ENCODE data around the gene JAZF1. TPM values are rescaled to one million over a fixed set of nuclear protein-coding genes. Genes with fewer than 3 reads are reported as not detected.

JAZF1 gene
- total and polyA plus RNA-seq, 3 donors from 2014 or later: 38.5 to 51.0 (median 46.4) TPM

DNA sequence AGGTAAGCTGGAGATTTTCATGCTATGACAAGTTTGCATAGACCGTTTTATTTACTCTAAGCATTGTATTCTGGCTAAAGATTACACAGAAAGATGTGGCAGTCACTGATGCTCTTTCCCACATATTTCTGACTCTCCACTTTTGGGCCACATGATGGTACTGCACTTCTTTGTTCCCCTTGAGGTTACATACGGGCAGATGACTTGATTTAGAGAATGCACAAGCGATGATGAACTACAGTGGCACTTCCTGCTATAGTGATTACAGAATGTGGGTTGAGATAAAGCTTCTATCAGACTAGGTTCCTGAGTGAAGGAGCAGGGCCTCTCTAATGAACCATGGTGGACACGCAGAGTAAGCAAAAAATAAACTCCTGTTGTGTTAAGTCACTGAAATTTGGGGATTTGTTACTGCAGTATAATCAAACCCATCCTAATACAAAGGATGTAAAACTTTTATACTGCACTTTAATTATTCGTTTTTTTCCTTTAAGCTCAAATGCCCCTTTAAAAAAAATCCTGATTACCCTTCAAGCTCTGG lies 262.8 kb downstream of the JAZF1 start:
- TF ChIP-seq POLR2A (IDR thresholded peaks at IDR 0.05): no peak
- TF ChIP-seq, protein P1, sequence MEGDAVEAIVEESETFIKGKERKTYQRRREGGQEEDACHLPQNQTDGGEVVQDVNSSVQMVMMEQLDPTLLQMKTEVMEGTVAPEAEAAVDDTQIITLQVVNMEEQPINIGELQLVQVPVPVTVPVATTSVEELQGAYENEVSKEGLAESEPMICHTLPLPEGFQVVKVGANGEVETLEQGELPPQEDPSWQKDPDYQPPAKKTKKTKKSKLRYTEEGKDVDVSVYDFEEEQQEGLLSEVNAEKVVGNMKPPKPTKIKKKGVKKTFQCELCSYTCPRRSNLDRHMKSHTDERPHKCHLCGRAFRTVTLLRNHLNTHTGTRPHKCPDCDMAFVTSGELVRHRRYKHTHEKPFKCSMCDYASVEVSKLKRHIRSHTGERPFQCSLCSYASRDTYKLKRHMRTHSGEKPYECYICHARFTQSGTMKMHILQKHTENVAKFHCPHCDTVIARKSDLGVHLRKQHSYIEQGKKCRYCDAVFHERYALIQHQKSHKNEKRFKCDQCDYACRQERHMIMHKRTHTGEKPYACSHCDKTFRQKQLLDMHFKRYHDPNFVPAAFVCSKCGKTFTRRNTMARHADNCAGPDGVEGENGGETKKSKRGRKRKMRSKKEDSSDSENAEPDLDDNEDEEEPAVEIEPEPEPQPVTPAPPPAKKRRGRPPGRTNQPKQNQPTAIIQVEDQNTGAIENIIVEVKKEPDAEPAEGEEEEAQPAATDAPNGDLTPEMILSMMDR (IDR thresholded peaks at IDR 0.05): no peak
- intact Hi-C loops (cut with DNase I; ENCODE audit: low total_unique reads): no loop called here
- H3K9me3 ChIP-seq: no peaks in the 10 kb centered on the region
- H3K27ac ChIP-seq: no peak overlapping the region
- no peaks in the 10 kb centered on the region for H3K4me1 ChIP-seq
- H3K27me3 ChIP-seq: no peaks in the 10 kb centered on the region
- DNase-seq: no peak
- no peak overlapping the region for H3K4me3 ChIP-seq
- 89% methylated on average over 5 of the region's 5 CpGs for WGBS, 2 donors
- H3K36me3 ChIP-seq (ENCODE audit: low read depth, missing control alignments): no peaks in the 10 kb centered on the region

DNA sequence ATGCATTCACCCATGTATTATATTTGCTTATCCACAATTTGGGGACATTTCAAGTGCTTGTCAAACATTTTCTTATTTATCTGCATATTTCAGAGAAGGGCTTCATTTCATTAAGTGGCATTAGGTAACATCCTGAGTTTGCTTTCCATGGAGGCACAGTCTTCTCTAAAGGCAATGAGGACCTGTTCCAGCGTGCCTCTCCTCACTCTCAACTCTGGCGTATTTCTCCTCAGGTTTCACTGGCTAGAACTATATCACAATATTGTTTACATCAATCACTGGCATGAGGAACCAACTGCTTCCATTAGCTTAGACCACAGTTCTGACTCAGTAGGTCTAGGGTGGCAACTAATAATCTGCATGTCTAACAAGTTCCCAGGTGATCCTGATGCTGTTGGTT lies 263.5 kb downstream of the JAZF1 start:
- H3K4me3 ChIP-seq: no peak overlapping the region
- no peaks in the 10 kb centered on the region for H3K9me3 ChIP-seq
- no peaks in the 10 kb centered on the region for H3K4me1 ChIP-seq
- no peak for TF ChIP-seq POLR2A (IDR thresholded peaks at IDR 0.05)
- TF ChIP-seq, protein P1 (IDR thresholded peaks at IDR 0.05): no peak
- H3K27ac ChIP-seq: no peak overlapping the region
- WGBS, 2 donors: 93 to 96% methylated on average over 2 of the region's 2 CpGs
- intact Hi-C loops (cut with DNase I; ENCODE audit: low total_unique reads): no loop called here
- H3K27me3 ChIP-seq: no peaks in the 10 kb centered on the region
- H3K36me3 ChIP-seq (ENCODE audit: low read depth, missing control alignments): no peaks in the 10 kb centered on the region
- DNase-seq: no peak

DNA sequence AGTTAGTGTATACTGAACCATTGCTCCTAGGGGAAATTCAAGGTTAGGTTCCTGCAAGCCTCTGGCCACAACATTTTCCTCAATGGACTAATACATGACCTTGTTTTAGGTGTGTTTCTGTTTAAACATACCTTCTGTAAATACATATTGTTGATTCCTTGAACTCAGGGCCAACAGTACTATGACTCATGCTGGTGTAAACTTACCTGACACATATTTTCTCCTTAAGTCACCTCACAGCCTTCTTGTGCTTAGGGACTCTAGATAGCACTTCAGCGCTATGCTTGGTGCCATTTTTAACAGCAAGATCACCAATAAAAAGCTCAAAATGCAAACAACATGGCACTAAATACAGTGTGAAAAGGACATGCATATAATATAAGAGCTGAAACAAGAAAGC lies 264.2 kb downstream of the JAZF1 start:
- WGBS, 2 donors: 95 to 97% methylated on average over 1 of the region's 1 CpG
- Histone ChIP-seq H3K9me3 (no peaks in the 10 kb centered on the region), H3K27me3 (no peaks in the 10 kb centered on the region), H3K4me3 (no peak overlapping the region), H3K27ac (no peak overlapping the region), H3K36me3 (ENCODE audit: low read depth, missing control alignments) (no peaks in the 10 kb centered on the region), H3K4me1 (no peaks in the 10 kb centered on the region)
- DNase-seq: no peak
- TF ChIP-seq, protein P1 (IDR thresholded peaks at IDR 0.05): no peak
- no peak for TF ChIP-seq POLR2A (IDR thresholded peaks at IDR 0.05)
- intact Hi-C loops (cut with DNase I; ENCODE audit: low total_unique reads): no loop called here

DNA sequence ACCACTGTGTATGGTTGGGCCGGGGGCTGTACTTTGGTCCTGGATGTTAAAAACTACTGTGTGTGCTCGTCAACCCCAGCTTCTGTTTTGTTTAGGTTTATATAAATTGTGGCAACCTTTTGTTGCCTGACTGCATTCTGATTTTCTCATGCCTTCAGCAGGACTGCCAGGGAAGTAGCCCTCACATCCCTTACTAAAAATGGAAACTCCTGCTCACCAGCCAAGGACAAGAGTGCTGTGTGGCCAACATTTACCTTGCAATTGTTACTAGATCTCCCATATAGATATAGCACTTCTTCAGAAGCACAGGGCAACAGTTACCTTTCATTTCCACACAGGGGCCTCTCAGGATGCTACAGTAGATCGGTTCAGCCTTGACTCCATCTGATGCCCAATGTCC lies 266.2 kb downstream of the JAZF1 start:
- DNase-seq: no peak
- intact Hi-C loops (cut with DNase I; ENCODE audit: low total_unique reads): no loop called here
- TF ChIP-seq, protein P1 (IDR thresholded peaks at IDR 0.05): no peak
- no peak for TF ChIP-seq POLR2A (IDR thresholded peaks at IDR 0.05)
- Histone ChIP-seq H3K27me3 (no peaks in the 10 kb centered on the region), H3K9me3 (no peaks in the 10 kb centered on the region), H3K4me3 (no peak overlapping the region), H3K4me1 (no peaks in the 10 kb centered on the region), H3K36me3 (ENCODE audit: low read depth, missing control alignments) (no peaks in the 10 kb centered on the region), H3K27ac (no peak overlapping the region)
- 87 to 94% methylated on average over 3 of the region's 3 CpGs for WGBS, 2 donors

DNA sequence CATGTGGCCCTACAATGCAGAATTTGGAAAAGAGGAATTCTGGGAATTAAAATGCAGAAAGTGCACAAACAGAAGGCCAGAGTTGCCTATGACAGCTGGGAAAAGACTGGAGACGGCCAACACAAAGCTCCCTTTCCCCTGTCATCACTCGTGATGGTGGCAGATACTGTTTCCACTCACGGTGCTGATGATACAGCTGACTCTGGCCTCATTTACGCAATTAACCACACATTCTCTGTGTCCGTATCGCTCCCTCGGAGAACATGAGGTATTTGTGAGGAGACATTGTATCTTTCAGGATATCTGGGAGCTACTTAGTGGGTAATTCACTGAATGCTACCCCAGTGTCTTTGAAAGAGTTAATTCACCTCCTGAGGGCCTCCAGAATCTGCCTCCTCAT lies 267.8 kb downstream of the JAZF1 start:
- TF ChIP-seq, protein P1 (IDR thresholded peaks at IDR 0.05): no peak
- TF ChIP-seq POLR2A (IDR thresholded peaks at IDR 0.05): no peak
- Histone ChIP-seq H3K4me3 (no peak overlapping the region), H3K9me3 (no peaks in the 10 kb centered on the region), H3K27me3 (no peaks in the 10 kb centered on the region), H3K36me3 (ENCODE audit: low read depth, missing control alignments) (no peaks in the 10 kb centered on the region), H3K4me1 (no peaks in the 10 kb centered on the region), H3K27ac (no peak overlapping the region)
- no peak for DNase-seq
- WGBS, 2 donors: 68 to 93% methylated on average over 7 of the region's 7 CpGs
- intact Hi-C loops (cut with DNase I; ENCODE audit: low total_unique reads): no loop called here

Data from testis (tissue), 3 donors.